ENCODE data around the gene VIPR2.
"Not testable (repeated sequence)": the region's sequence is repeated elsewhere in the genome, so short reads cannot be mapped to it uniquely, and the experiment has no call there.

The VIPR2 gene

DNA sequence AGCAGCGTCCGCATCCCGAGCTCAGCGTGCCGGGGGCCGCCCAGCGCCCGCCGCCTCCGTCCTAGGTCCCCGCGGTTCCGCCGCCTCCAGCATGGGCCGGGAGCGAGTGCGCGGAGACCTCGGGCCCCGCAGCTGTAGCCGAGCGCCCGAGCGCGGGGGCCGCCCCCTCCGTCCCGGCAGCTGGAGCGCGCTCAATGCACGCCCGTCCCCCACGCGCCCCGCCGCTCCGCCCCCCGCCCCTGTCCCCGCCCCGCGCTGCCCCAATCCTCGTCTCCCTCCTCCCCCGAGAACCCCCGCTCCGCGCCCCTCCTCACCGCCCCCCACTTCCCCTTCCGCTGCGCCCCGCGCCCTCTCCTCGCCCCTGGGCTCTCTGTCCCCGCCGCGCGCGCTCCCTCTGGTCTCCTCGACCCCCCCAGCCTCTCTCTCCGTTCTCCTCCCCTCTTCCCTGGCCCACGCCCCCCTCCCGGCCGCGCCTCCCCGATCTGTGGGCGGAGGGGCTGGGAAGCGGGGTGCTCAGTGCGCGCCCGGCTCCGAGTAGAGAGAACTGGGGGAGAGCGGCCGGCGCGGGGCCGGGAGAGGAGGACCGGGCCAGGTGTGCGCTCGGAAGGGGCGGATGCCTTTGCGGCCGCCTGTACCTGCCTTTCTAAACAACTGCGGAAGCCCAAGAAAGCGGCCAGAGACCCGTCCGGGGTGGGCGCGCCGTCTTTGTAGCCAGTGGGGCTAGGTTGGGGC lies at the start of gene VIPR2:
Gene VIPR2, minus strand, starts transcription at position 110 of the 732 bp plus-strand sequence. Its CDS starts 96 bp downstream, at position 14.
- no peak for DNase-seq (ENCODE audit: low read depth, low spot score)

DNA sequence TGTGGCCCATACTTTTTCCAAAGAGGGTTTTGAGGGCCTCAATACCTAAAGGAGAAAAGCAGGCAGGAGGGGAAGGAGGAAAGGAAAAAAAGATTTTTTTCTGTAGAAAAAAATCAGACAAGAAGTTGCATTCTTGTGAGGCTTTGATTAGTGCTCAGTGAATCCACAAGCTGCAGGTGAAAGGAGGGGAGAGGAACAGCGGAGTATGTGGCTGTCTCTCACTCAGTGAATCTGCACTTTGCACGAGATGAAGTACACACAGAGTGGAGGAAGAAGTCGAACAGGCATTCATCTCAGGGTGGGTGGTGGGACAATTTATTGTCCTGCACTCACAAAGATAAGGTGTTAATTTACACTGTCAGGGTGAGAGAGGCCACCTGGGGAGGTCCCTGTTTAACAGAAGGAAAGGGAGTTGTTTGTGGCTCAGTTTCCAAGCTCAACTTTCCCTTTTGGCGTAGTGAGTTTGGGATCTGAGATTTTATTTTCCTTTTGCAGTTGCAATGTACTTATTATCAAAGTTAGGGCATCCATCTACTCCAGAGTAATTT lies 49.0 kb upstream of the VIPR2 start:
- no peak for DNase-seq (ENCODE audit: low read depth, low spot score)

DNA sequence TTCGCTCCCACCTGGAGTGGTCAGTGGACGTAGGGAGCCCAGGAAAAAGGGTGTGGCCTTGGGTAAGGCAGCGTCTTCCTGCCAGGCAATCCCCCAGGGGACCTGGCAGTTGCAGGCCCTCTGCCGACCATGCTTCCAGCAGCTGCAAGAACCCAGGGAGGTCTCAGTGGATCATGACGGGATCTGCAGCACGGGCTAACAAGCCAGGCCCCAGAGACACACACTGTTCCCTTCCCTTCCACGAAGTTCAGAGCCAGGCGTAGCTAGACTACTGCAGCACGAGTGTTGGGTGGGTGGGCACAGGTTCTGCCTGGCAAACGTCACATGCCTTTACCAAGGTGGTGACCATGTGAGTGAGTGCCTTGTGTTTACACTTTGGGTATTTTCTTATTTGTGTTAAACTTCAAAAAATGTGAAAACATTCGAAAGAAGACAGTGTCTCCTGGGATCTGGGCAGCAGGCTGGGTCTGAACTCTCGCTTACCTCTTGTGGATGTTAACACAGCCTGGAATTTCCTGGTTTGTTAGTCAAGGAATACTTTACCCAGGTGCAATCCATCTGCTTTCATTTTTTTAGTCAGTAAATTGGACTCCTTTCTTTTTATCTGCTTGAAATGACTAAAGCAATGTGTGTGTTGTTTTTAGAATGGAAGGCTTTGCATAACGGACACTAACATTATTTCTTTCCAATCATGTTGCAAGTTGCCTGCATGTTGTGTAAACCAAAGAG lies 48.2 kb upstream of the VIPR2 start:
- DNase-seq (ENCODE audit: low read depth, low spot score), result no peak

DNA sequence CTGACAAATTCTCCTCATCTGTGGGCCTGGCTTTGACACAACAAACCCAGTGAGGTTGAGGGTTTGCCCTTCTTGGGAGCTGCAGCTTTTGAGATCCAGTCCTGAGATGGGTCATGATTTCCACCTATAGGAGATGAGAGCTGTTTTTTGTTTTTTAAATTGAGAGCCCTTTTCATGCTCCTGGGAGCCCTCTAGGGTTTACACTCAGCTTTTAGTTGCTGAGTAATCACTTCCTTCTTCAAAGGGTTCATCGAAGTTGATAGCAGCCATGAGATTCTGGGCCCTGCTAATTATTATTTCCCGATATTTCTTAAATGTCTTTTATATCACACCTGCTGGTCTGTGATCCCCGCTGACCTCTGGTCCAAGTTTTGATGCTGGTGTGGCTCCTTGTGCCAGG lies 47.3 kb upstream of the VIPR2 start:
- no peak for DNase-seq (ENCODE audit: low read depth, low spot score)

- no peak for DNase-seq (ENCODE audit: low read depth, low spot score)
Measured at GRCh38 chr7:159191236-159191635, 46.6 kb upstream of the VIPR2 start.

- DNase-seq (ENCODE audit: low read depth, low spot score), result no peak
Measured at GRCh38 chr7:159188011-159188410, 43.3 kb upstream of the VIPR2 start.

- no peak for DNase-seq (ENCODE audit: low read depth, low spot score)
Measured at GRCh38 chr7:159179241-159179640, 34.6 kb upstream of the VIPR2 start.

DNA sequence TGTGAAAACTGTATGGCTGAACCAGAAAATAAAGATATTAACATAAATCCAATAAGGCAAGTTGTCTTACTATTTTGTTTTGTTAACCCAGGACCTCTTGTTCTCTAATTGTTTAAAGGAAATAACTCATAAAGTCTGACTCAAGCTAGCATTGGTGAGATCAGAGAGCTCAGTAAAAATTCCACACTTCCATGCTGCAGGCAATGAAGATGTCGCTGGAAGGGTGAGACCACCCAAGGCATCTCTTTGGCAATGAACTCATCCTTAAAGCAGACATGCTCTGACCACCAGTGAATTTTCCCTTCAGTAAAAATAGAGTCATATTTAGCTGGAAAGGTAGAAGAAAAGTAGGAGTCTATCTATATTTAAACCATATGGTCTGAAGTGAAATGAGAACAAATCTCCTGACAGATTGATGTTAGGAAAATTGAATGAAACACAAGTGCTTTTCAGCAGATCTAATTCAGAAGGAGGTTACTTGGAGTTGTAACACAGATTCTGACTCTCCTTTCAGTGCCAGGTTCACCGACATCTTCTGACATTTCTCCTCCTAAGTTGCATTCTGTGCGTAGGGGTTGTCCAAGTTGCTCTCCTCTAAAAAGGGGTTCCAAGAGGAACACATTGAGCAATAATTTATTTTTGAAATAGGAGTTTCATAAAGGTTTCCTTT lies 32.8 kb upstream of the VIPR2 start:
- DNase-seq (ENCODE audit: low read depth, low spot score), result no peak

GRCh38 chr7:159175792-159176191 lies 31.1 kb upstream of the VIPR2 start:
- no peak for DNase-seq (ENCODE audit: low read depth, low spot score)

- not testable (repeated sequence) for DNase-seq (ENCODE audit: low read depth, low spot score)
Measured at GRCh38 chr7:159175100-159175499, 30.4 kb upstream of the VIPR2 start.

GRCh38 chr7:159172400-159172799 lies 27.7 kb upstream of the VIPR2 start:
- no peak for DNase-seq (ENCODE audit: low read depth, low spot score)

- DNase-seq (ENCODE audit: low read depth, low spot score), result no peak
Measured at GRCh38 chr7:159169391-159169790, 24.7 kb upstream of the VIPR2 start.

DNA sequence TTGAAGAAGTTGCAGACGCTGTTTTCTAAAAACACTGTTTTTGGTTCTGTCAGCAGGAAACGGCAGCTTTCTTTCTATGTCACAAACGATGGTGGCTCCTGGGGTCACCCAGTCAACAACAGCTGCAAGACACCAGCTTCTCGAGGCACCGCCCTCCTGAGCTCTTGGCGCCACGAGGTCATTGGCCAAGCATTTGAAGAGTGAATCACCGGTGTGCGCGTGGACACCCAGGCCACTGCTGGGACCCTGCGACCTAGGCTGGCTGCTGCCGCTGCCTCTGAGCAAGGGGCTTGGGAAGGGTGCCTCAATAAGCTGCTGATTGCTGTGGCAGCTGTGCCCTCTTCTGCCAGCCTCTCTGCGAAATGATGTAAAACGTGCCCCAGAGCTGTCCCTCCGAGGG lies 22.5 kb upstream of the VIPR2 start:
- no peak for DNase-seq (ENCODE audit: low read depth, low spot score)

GRCh38 chr7:159166530-159166929 lies 21.9 kb upstream of the VIPR2 start:
- DNase-seq (ENCODE audit: low read depth, low spot score), result no peak

DNA sequence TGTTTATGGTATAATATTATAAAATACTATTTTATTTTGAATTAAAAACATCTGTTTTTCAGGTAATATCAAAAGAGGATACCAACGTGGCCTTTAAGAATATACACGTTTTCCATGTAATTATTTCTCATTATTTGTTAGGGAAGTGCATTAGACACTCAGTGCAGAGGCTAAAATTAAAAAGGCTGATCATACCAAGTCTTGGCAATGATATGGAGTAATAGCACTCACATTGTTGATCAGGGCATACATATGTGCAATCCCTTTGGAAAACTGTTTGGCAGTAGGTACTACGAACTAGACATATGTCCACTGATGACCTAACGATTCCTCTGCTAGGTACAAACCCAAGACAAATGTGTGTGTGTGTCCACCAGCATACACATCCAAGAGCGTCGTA lies 20.7 kb upstream of the VIPR2 start:
- DNase-seq (ENCODE audit: low read depth, low spot score), result no peak

DNA sequence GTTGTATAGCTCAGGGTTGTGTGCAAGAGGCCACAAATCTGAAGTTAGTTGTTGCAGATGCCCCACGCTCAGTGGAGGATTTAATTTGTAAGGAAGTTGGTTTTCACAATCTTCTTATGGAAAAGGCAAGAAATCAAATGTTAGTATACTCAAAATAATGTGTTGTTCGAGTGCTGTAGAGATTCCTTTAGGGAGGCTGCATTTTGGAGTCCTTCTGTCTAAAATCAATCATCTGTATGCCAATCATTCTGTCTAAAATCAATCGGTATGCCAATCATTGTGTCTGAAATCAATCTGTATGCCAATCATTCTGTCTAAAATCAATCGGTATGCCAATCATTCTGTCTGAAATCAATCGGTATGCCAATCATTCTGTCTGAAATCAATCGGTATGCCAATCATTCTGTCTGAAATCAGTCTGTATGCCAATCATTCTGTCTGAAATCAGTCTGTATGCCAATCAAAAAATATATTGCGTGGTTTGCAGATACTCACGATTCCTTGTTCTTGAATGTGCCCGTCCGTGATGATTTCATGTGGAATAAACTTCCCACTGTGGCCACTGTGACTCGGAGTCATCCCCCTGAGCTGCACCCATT lies 19.1 kb upstream of the VIPR2 start:
- not testable (repeated sequence) for DNase-seq (ENCODE audit: low read depth, low spot score)

DNA sequence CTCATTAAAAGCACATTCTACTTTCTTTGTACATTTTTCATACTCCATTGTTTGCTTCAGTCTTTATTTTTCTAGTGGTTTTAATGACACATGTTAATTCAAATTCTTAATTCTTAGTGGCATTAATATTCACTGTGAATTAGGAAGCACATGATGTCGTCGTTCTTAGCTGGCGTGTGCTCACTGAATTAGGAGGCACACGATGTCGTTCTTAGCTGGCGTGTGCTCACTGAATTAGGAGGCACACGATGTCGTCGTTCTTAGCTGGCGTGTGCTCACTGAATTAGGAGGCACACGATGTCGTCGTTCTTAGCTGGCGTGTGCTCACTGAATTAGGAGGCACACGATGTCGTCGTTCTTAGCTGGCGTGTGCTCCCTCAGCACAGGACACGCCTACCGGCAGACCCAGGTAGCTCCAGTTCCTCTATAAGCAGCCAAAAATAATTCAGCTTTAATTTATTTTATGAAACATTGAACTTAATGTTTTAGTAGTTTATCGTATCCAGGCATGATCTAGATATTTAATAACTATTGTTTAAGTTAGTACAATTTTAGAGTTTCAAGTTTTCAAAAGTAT lies 17.5 kb upstream of the VIPR2 start:
- not testable (repeated sequence) for DNase-seq (ENCODE audit: low read depth, low spot score)

- no peak for DNase-seq (ENCODE audit: low read depth, low spot score)
Measured at GRCh38 chr7:159160450-159160849, 15.8 kb upstream of the VIPR2 start.

GRCh38 chr7:159159731-159160130 lies 15.1 kb upstream of the VIPR2 start:
- no peak for DNase-seq (ENCODE audit: low read depth, low spot score)

DNA sequence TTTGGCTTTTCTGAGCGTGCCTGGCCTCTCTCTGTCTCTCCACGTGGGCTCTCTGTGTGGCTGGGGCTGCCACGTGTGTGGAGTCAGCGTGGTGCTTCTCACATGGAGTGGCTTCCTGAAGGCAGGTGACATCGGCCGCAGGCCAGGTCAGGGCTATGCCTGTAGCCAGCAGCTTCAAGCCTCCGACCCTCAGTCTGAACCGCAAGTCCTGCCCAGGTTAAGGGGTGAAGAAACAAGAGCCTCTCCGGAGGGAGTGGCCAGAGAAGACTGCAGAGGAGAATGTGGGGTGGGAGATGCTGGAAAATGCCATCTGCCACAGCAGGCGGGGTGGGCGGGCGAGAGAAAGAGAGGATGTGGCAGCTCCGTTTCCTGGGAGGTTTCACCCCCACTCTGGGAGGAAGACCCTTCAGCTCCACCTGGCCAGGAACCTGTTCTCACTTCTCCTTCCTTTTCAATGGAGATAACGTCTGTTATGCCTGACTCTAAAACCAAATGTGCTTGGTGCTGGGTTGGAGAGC lies 14.3 kb upstream of the VIPR2 start:
- no peak for DNase-seq (ENCODE audit: low read depth, low spot score)

- no peak for DNase-seq (ENCODE audit: low read depth, low spot score)
Measured at GRCh38 chr7:159158125-159158887, 13.6 kb upstream of the VIPR2 start.
